Measurements from ENCODE around the gene ADH1A.
"Not testable (repeated sequence)": the region's sequence is repeated elsewhere in the genome, so short reads cannot be mapped to it uniquely, and the experiment has no call there.

The ADH1A gene

DNA sequence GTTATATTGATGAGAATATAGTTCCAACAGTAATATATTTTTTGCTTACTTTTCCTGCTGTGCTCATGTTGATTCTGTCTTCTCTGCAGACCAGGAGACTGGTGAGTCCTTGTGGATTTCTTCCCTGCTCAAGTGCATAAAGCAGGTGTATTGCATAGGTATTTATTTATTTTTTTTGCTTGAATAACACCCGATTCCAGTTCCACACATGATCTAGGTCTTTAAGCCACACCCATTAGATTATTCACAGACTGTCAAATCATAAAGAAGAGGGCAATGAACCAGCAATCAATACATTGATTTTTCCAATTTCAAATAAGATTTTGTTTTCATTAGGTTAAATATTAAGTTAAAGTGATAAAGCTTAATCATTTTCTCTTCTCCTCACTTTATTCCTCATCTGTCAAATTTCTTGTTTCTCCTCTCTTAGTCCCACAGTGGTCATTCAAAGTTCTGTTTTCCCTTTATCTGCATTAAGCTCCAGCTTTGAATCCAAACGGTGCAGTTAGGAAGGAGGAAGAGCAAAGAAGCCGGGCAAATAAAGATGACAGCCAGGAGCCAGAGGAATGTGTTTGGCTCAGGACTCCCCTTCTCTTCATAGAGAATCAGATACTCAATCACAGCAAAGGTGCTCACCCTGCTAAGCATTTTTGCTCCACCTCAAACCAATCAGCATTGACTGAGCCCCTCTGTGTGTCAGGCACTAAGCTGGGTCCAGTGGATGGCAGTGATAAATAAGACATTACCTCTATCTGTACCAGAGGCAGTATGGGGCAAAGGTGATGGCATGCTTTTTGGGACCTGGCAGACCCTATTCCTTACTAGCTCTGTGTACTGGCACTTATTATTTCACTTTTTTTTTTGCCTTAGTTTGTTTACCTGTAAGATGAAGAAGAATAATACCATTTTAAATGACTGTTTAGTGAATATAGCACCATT is at the start of gene ADH1A:
Gene ADH1A, minus strand, starts transcription at position 138 of the 939 bp plus-strand sequence. Its CDS starts 71 bp downstream, at position 67.
- no peak for DNase-seq

DNA sequence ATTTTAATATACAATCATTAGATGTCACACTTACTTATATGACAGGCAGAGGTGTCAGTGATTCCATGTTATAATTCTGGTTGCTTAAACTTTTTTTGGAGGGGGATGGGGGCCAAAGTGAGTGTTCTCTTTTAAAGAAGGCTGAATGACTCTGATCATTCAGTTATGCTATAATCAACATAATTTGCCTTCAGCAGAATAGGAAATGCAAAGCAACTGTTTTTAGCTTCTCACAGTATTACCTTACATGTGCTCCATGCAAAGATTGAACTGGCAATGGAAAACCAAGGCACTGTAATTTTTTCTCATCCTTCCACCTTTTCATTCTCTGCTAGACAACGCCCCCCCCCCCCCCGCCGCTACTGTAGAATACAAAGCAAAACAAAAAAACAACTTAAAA is 48.4 kb upstream of the ADH1A start:
- no peak for DNase-seq

DNA sequence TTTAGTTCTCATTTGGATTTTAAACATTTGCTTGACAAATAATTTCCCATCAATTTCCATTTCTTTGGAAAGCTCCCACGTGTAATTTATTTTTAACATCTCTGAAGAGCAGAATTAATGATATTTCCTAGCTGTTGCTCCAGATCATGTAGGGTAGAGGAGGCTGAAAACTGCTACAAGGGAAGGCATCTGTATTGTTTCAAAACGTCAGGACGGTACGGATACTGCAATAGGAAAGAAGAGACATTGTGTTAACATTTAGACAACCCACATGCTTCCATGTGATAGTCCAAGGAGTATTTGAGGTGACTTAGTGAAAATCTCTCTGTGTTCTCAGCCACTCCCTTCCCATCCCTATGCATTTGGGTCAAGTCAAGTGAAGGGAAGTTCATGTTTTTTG is 45.8 kb upstream of the ADH1A start:
- DNase-seq = no peak

DNA sequence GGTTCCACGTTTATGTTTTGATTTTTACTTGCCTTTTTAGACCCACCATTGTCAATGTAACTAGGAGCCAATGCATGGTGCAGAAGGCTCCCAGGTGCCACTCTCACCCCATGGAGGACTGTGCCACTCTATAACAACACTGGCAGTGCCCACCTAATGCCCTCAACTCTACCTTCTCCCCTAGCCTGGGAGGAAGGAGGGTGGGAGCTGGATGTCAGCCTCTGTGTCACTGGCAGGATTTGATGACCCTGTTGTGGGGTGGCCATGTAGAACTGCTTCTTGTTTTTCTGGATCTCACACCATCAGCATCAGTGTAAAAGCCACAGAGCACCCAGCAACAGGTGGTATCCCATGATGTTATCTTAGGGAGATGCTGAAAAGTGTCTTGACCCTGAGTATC is 44.1 kb upstream of the ADH1A start:
- DNase-seq = no peak

DNA sequence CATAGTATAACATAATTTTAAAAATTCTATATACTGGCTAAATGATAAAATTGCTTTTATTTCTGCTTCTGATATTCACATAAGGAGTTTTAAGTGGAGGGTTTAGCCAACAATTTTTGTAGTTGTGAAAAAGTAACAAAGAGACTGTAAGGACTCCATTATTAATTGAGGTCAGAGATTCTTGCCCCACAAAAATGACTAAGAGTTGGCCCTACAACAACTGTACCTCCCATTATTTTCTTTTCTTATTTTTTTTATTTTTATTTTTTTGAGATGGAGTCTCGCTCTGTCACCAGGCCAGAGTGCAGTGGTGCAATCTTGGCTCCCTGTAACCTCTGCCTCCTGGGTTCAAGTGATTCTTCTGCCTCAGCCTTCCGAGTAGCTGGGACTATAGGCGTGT is 39.9 kb upstream of the ADH1A start:
- DNase-seq = no peak

DNA sequence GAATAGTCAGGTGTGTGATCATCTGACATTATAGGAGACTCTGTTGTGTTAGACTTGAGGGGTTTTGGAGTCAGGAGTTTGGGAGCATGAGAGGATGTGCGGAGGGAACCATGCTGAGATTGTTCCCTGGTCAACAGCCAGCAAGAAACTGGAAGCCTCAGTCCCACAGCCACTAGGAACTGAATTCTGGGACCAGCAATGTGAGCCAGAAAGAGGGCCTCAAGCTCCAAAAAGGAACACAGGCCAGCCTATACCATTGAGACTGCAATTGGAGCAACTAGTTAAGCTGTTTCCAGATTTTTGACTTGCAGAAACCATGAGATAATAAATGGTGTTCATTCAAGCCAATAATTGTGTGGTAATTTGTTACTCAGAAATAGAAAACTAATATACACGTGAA is 39.1 kb upstream of the ADH1A start:
- no peak for DNase-seq

DNA sequence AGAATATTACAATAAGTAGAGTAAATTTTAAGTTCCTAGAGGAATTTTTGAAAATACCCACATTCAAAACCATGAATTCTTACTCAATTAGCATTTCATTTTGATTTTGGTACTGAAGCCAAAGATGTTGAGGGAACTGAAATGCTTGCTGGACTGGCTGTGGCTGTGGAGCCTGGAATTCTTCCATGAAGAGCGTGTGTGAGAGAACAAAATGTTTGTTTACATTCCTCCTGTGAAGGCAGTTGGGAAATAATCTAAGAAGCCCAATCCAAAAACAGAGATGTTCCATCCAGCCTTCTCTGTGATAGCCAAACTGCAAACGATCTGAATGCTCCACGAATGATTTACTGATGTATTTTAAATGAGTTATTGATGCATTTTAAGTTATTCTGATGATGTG is 34.2 kb upstream of the ADH1A start:
- DNase-seq = no peak

DNA sequence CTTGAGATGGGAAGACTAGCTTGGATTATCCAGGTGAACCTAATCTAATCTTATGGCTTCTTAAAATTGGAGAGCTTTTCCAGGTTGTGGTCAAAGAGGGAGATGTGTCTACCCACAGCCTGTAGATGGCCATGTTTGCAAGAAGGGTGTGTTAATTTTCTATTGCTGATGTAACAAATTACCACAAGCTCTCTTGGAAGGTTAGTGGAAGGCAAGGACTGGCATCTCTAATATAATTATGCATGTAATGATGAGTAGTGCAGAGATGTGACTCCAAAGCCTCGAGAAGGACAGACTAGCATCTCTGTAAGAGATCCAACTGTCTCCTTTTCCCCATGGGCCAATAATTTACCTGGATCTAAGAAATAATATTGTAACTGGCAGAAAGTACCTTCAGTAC is 33.6 kb upstream of the ADH1A start:
- no peak for DNase-seq

DNA sequence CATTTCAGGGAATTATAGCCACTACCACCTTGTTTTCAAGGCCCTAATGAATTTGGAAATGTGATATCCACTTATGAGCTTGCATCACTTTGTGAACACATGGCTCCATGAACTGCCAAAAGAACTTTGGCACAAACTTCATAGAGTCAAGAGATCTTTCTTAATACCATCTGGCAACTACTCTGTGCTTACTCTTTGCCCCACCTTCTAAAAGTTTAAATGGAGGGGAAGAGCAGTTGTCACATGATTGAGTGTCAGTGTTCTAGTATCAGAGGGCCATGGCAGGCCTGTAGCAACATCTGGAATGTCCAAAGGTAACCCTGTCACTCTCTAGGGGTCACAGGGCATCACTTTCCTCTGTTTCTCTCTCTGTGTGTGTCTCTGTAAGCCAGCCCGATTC is 33.0 kb upstream of the ADH1A start:
- no peak for DNase-seq

DNA sequence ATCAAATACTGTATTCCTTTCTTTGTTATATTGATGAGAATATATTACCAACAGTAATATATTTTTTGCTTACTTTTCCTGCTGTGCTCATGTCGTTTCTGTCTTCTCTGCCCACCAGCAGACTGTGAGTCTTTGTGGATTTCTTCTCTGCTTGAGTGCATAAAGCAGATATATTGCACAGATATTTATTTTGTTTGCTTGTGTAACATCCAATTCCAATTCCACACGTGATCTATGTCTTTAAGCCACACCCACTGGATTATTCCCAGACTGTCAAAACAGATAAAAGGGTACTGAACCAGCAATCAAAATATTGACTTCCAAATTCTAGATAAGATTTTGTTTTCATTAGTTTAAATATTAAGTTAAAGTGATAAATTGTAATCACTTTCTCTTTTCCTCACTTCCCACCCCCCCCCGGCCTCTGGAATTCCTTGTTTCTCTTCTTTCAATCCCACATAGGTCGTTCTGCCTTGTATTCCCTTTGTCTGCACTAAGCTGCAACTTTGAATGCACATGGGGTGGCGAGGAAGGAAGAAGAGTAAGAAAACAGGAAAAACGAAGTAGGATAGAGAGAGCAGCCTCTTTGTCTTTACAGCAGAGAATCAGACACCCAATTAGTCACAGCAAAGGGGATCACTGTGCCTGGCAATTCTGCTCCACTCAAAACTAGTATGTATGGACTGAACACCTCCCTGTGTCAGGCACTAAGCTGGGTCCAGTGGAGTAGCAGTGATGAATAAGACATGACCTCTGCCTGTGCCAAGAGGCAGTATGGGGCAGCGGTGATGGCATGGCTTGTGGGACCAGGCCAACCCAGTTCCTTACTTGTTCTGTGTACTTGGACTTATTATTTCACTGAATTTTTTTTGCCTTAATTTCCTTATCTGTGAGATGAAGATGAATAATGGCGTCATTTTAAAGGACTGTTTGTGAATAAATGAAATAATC is 30.7 kb upstream of the ADH1A start, which contains the start of gene ADH1B:
Gene ADH1B, minus strand, starts transcription at position 161 of the 951 bp plus-strand sequence. Its CDS starts 70 bp downstream, at position 91.
- no peak for DNase-seq

DNA sequence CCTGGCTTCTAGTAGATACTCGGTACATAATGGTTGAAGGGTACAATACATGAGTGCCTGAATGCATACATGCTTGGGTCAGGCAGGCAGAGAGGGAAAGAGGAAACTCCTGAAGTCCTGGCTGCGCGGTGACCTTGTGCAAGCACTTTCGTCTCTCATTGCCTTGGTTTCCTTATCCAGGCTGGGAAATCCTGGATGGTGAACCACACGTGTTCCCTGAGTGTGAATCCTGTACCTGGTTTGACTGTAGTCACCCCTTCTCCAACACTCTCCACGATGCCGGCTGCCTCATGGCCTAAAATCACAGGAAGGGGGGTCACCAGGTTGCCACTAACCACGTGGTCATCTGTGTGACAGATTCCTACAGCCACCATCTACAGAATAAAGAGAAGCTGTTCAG is 27.0 kb upstream of the ADH1A start:
- not testable (repeated sequence) for DNase-seq

DNA sequence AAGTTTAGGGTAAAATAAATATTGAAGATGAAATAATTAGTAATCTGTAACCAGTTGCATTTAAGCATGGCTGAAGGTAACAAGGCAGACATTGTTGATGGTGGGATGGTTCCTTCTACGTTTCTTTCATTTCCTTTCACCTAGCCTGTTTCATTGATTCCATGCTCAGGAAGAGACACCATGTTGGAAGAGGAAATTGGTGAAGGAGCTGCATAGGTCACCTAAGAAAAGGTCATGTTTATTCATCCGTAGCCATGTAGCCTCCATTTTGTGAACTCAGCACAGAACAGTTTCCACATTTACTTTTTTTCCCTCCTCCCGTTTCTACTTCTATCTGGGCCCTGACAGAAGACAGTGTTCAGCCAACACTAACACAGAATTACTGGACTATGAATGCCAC is 26.6 kb upstream of the ADH1A start:
- DNase-seq = no peak

DNA sequence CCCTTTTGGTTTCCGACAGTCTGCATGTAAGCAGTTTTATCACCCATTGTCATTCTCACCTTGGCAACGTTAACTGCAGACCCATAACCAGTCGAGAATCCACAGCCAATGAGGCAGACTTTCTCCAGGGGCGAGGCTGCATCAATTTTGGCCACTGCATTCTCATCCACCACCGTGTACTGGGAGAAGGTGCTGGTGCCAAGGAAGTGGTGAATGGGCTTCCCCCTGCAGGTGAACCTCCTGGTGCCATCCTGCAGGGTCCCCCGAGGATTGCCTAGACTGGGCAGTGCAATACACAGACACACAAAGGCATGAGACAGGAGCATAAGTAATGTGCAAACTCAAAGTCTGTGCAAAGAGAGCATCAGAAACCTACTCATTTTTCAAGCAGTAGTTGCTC is 25.1 kb upstream of the ADH1A start:
- no peak for DNase-seq

DNA sequence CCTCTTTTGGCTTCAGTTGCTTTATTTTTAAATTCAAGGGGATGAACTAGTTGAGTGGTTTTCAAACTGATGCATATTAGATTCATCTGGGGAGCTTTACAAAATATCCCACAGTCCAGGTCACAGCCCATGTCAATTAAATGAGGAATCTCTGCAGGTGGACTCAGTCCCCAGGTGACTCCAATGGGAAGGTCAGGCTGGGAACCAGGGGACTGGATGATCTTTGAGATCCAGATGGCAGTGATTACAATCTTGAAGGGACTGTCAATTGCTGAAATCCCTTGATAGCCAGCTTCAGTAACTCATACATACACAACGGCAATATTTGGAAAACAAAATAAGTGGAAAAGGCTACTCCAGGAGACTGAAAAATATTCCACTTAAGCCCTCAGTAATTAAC is 23.4 kb upstream of the ADH1A start:
- no peak for DNase-seq

DNA sequence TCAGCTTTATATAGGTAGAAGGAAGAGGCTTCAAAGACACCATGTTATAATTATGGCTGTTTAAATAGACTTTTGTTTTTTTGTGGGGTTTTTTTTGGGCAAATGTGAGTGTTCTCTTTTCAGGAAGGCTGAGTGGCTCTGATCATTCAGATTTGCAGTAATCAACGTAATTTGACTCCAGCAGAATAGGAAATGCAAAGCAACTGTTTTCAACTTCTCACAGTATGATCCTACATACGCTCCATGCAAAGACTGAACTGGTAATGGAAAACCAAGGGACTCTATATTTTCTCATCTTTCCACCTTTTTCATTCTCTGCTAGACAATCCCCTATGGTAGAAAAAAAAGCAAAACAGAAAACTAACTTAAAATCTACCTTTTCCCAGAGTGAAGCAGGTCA is 19.6 kb upstream of the ADH1A start:
- no peak for DNase-seq

DNA sequence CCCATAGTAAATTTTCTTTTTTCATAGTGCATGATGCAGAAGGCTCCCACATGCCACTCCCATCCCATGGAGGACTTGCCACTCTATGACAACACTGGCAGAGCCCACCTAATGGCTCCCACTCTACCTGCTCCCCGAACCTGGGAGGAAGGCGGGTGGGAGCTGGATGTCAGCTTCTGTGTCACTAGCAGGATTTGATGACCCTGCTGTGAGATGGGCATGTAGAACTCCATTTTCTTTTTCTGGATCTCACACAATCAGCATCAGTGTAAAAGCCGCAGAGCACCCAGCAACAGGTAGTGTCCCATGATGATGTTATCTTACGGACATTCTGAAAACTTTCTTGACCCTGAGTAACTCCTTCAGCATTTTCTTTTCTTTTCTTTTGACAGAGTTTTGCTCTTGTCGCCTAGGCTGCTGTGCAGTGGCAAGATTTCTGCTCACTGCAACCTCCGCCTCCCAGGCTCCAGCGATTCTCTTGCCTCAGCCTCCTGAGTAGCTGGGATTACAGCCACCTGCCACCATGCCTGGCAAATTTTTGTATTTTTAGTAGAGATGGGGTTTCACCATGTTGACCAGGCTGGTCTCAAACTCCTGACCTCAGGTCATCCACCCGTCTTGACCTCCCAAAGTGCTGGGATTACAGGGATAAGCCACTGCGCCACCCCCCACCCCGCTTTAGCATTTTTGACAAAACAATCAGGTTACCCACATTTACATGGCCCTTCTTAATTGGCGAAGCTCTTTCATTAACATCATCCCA is 15.0 kb upstream of the ADH1A start:
- no peak for DNase-seq

DNA sequence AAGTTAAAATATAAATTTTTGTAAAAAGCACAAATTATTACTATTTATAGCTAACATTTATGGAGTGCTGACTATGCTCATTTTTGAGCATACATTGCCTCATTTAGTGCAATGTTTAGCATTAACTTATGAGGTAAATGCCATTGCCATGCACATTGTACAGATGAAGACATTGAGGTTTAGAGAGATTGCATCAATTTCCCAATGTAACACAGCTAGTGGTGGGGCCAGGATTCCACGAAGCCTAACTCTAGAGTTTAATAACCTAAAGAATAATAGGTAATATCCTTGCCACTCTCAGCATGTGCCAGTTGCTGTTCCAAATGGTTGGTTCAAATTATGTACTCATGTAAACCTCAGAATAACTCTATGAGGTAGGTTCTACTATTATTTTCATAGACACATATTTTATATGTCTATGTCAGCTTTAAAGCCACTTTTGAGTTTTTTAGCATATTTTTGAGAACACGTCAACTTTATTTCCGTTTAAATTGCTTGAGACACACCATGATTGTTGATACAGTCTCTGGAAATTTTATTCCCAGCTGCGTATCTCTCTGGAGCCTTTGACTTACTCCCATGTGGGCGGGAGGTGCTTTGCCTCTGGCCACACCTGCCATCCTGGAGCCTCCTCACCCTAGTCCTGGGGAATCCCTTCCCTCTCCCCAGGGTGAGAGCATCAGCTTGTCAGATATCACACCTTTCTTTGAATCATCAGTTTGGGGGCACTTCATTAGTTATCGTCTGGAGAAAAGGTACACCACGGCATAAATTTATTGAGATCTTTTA is 10.8 kb upstream of the ADH1A start:
- DNase-seq = no peak

DNA sequence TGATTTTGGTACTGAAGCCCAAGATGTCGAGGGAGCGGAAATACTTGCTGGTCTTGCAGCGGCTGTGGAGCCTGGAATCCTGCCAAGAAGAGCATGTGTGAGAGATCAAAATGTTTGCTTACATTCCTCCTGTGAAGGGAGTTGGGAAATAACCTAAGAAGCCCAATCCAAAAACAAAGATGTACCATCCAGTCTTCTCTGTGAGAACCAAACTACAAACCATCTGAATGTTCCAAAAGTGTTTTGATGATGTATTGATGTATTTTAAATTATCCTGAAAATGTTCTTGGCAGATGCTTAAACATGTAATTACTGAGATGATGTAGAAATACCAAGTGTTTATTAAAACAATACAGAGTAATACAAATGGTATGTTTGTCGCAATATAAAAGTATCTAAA is 10.1 kb upstream of the ADH1A start:
- DNase-seq = no peak

DNA sequence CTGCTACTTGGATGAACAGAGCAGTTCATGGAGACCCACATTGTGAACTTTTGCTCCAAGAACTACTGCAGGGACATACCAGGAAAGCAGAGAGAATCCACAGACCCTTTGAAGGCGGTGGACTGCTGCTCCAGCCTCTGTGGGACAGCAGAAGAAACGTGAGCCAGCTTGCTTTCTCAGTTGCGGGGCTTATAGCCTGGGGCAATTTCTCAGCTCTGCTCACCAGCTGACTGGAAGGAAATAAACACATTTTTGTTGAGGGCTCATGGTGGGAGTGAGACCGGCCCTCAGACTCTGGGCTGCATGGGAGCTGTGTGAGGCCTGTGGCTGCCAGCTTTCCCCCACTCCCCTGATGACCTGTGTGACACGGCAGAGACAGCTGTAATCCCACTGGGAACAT is 2.6 kb upstream of the ADH1A start:
- no peak for DNase-seq

DNA sequence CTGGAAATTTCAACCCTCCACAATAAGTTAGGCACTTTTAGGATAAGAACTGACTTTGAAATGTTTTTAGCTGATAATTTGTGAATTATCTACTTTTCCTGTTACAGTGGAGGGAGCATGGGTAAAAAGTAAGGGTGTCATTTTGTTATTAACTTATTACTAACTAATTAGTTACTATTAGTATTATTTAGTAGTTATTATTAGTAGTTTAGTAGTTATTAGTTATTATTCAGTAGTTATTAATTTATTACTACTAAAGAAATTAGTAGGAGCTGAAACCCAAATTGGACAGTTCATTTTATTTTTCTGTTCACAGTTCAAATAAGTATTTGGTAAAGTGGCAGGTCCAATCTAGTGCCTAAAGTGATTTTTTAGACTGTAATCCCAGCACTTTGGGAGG is 5.4 kb downstream of the ADH1A start:
- no peak for DNase-seq

DNA sequence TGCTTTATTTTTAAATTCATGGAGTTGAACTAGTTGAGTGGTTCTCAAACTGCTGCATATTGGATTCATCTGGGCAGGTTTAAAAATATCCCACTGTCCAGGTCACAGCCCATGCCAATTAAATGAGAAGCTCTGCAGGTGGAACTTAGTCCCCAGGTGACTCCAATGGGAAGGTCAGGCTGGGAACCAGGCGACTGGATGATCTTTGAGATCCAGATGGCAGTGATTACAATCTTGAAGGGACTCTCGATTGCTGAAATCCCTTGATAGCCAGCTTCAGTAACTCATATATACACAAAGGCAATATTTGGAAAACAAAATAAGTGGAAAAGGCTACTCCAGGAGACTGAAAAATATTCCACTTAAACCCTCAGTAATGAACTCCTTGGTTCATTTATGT is 8.1 kb downstream of the ADH1A start:
- no peak for DNase-seq

DNA sequence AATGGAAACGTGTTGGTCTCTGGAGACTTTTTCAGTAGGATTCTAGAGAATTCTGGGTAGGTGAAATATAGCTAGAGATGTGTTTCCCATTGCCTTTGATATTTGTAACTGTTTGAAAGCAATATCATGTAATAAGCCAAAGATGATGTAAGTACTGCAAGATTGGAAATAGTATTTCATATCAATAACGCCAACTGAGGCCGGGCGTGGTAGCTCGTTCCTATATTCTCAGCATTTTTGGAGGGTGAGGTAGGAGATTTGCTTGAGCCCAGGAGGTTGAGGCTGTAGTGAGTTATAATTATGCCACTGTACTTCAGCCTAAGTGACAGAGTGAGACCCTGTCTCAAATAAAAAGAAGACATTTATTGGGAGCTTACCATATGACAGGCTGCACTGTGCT is 9.5 kb downstream of the ADH1A start:
- no peak for DNase-seq

All from activated gamma-delta T cell treated with Interleukin-2 at 50 U/mL for 16 hours (primary cell).